Measurements from ENCODE around the gene B3GNT3.

B3GNT3 gene

GRCh38 chr19:17832443-17833208 is 37.7 kb downstream of the B3GNT3 start:
- DNase-seq (ENCODE audit: low read depth, low spot score), result no peak

DNA sequence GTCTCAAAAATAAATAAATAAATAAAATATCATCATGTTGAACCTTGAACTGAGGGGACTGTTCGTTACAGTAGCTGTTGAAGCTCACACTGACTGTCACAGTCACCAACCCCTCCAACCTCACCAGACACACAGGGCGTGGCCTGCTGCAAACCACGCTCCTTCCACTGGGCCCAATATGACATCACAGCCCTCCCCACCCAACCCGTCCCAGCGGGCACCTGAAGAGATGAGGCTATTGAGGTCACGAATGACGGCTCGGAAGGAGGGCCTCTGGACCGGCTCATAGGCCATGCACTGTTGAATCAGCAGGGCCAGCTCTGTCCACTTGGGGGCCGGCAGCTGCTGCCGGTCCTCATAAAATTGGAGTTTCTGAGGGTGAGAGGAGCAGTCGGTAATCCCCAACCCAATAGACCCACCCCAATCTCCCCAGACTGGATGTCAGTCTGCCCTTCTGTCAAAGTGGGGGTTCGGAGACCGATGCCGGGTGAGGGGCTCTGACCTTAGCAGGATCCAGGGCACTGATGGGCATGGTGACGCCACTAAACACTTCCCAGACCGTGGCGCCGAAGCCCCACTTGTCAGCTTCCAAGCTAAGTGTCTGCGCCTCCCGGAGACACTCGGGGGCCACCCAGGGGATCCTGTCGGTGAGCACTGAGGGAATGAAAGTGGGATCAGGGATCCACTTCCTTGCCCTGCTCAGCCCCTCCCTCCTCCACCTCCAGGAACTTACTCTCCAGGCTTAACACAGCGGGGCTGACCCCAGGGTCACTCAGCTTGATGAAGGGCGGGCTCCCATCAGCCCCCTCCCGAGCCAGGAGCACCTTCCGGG is 39.6 kb downstream of the B3GNT3 start:
- no peak for DNase-seq (ENCODE audit: low read depth, low spot score)

DNA sequence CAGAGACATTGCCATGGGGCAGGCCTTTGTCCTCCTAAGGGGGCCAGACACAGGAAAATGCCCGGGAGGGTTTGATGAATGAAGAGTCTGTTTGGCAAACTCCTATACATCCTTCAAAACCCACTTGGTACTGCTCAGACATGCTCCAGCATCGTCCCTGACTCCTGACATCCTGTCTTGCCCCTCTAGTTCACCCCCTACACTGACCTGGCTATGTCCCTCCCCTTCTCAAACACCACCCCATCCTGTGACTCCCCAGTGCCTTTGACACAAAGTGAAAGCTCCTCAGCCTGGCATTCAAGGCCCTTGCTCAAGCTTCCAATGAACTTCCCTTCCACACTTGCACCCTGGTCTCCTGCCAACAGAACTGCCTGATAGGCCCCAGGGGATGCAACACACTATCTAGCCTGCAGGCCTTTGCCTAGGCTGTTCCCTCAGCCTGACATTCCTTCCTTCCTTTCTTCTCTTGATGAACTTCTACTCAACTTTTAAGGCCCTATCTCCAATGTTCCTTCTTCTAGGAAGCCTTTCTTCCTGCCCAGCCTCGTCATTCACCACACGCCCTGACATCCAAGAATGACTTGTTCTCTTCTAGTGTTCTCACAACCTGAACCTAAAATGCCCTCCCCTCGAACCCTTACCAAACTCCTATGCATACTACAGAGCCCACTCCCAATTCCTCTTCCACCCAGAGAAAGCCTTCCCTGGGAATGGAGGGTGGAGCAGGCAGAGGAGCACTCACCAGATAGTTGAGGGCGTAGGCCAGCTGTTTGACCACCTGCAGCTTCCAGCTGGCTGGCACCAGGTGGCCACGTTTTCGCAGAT is 40.5 kb downstream of the B3GNT3 start:
- no peak for DNase-seq (ENCODE audit: low read depth, low spot score)

DNA sequence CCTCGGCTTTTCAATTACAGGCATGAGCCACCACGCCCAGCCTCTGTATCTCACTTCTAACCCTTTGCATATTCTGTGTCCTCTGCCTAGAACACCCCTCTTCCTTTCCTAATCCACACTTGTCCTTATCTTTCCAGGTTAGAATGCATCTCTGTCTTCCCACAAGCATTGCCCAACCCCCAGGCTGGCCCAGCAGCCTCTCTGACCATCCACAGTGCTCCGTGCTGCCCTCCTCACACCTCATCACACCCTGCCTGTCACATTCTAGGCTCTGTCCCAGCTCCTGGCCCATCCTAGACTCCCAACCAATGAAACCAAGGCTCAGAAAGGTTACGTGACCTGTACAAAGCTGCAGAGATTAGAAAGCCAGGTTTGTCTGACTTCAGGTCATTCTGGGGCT is 41.6 kb downstream of the B3GNT3 start:
- no peak for DNase-seq (ENCODE audit: low read depth, low spot score)

DNA sequence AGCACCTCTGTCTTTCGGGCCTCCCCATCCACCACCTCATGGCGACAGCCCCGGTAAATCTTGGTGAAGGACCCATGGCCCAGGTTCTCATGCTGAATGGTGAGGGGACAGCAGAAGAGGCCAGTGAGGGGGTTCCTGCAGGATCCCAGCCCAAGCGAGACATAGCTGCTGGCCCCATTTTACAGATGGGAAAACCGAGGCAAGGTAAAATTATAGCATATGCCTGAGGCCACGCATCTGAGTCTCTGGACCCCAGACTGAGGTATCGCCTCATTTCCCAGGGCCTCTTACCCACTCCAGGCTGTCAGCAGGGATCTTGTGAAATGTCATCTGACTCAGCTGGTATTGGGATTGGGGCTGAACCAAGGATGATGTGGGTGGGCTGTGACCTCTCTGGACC is 43.0 kb downstream of the B3GNT3 start:
- DNase-seq (ENCODE audit: low read depth, low spot score), result no peak

DNA sequence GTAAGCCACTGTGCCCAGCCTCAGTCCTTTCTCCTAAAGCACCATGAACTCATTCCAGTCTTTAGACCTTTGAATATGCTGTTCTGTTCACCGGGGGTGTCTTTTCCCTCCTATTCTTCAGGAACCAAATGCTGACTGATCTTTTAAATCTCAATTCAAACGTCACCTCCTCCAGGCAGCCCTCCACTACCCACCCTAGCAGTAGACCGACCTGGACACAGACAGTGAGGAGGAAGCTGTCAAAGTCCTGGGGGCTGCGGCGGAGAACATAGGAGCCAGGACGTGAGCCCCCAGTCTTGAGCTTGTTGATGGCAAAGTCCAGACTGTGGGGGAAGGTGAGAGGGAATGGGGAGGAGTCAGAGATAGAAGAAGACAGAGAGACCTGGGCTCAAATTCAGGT is 45.1 kb downstream of the B3GNT3 start:
- no peak for DNase-seq (ENCODE audit: low read depth, low spot score)

GRCh38 chr19:17841371-17841809 is 46.5 kb downstream of the B3GNT3 start:
- DNase-seq (ENCODE audit: low read depth, low spot score), result no peak

DNA sequence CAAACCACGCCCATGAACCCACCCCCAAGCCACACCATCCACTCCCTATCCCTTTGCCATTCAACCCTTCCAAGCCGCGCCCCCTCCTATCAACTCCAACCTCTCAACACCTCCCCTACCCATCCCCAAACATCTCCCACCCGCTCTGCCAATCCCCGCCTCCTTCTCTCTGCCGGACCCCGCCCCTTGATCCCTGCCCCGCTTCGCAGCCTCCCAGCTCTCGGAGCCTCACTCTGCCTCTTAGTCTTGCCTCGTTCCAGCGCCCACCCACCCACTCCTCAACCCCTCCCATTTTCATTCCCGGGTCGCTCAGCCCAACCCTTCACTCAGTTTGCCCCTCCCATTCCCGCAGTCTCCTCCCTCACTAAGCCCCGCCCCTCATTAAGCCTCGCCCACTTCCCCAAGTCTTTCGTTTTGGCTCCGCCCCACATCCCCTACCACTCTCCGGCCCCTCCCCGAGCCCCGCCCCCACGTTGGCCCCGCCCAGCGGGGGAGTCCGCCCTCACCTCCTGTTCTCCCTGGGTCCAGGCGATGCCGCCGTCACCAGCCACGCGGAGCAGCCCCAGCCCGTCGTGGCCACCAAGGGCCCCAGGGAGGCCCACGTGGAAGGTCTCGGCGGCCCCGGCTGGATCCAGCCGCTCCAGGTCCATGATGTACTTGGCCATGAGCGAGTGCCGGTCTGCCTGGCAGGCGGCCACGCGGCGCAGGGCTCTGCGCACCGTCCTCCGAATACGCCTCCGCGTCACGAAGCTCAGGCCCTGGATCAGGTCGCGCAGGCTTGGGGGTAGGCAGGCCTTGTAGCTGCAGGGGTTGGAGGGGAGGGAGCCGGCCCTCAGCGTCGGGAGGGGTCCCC is 47.1 kb downstream of the B3GNT3 start:
- DNase-seq (ENCODE audit: low read depth, low spot score), result peak; percentile 55

DNA sequence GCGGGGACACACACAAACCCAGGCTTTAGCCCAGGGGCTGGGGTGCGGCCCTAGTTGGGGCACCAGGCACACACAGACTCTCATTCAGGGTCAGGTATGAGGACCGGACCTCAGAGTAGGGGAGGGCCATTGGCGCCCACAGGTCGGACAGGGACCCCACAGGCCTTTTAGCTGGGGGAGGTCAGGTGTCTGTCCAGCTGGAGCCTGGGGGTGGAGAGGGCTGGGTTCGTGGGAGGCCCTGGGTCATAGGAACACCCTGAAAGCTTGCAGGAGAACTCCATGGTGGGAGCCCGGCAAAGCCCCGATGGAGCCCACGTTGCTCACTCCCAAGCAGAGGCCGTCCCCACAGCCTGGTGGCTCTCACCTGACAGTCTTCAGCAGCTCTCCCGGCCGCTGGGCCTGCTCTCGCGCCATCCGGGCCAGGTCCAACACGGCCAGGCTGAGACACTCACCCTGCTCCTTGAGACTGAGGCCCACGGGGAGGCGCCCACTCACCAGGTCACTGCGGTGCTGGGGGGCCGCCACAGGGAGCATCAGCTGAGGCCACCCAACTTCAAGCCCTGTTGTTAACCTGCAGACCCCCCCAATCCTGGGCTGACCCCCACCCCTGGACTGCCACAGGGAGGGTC is 47.8 kb downstream of the B3GNT3 start:
- no peak for DNase-seq (ENCODE audit: low read depth, low spot score)

- DNase-seq (ENCODE audit: low read depth, low spot score), result no peak
Measured at GRCh38 chr19:17843292-17843827, 48.4 kb downstream of the B3GNT3 start.

DNA sequence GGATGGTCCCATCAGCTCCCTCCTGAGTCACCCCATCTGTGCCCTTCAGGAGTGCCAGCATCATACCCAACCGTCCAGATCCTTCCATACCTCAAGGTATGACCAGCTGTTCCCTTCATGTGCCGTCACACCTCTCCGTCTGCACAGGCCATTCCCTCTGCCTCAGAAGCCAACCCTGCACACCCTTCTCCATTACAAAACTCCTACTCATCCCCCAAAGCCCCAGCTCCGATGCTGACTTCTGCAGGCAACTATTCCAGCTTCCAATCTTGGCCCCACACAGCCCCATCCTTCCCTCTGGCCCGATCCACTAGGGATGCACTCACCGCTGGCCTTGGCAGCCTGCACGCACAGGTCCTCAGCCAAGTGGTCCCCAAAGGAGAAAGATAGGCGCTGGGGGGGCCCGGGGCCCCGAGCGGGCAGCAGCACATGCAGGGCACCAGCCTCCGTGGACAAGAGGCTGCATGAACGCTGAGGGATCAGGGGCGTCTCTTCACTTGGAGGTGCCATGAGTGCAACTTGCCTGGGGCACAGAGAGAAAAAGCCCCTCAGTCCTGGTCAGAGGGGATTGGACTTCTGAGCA is 49.1 kb downstream of the B3GNT3 start:
- no peak for DNase-seq (ENCODE audit: low read depth, low spot score)

- no peak for DNase-seq (ENCODE audit: low read depth, low spot score)
Measured at GRCh38 chr19:17846146-17846545, 51.2 kb downstream of the B3GNT3 start.

- DNase-seq (ENCODE audit: low read depth, low spot score), result peak; percentile 75
Measured at GRCh38 chr19:17847538-17848366, 52.8 kb downstream of the B3GNT3 start, which contains the start of gene JAK3. Gene JAK3, minus strand, starts transcription at chr19:17847982. Its CDS starts 3,565 bp downstream, at chr19:17844417.

DNA sequence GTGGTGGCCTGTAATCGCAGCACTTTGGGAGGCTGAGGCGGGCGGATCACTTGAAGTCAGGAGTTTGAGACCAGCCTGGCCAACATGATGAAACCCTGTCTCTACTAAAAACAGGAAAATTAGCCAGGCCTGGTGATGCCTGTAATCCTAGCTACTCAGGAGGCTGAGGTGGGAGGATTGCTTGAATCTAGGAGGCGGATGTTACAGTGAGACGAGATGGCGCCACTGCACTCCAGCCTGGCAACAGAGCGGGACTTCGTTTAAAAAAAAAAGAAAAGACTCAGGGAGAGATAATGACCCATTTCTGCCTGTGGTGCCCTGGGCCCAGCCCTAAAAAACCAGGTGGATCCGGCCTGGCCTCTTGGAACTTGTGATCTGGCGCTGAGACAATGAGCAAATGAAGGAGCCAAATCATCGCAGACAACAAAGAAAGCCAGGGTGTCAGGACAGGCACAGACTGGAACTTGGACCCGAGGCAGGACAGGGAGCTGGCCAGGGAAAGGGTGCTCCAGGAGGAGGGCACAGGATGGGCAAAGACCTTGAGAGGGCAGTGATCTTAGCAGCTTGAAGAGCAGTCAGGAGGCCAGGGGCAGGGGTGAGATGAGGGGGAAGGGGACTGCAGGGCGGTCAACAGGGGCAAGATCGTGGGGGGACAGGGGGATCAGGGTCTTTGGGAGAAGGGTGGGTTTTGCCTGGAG is 53.8 kb downstream of the B3GNT3 start:
- DNase-seq (ENCODE audit: low read depth, low spot score), result no peak

- DNase-seq (ENCODE audit: low read depth, low spot score), result no peak
Measured at GRCh38 chr19:17854061-17854460, 59.1 kb downstream of the B3GNT3 start.

- peak; percentile 82 for DNase-seq (ENCODE audit: low read depth, low spot score)
Measured at GRCh38 chr19:17855280-17856152, 60.6 kb downstream of the B3GNT3 start.

All from activated naive CD8-positive, alpha-beta T cell treated with anti-CD3 and anti-CD28 coated beads, Interleukin-2, amount 50 U/mL, for 16 hours (primary cell).